UCSD-AML1 (cell line): ENCODE results near the gene CLCN1.

ENCODE experiments used
- DNase-seq: peaks from one replicate; lab custom pipeline; 2025; ENCODE audit not compliant: unreplicated experiment; lab: John Stamatoyannopoulos, UW

The CLCN1 gene

DNA sequence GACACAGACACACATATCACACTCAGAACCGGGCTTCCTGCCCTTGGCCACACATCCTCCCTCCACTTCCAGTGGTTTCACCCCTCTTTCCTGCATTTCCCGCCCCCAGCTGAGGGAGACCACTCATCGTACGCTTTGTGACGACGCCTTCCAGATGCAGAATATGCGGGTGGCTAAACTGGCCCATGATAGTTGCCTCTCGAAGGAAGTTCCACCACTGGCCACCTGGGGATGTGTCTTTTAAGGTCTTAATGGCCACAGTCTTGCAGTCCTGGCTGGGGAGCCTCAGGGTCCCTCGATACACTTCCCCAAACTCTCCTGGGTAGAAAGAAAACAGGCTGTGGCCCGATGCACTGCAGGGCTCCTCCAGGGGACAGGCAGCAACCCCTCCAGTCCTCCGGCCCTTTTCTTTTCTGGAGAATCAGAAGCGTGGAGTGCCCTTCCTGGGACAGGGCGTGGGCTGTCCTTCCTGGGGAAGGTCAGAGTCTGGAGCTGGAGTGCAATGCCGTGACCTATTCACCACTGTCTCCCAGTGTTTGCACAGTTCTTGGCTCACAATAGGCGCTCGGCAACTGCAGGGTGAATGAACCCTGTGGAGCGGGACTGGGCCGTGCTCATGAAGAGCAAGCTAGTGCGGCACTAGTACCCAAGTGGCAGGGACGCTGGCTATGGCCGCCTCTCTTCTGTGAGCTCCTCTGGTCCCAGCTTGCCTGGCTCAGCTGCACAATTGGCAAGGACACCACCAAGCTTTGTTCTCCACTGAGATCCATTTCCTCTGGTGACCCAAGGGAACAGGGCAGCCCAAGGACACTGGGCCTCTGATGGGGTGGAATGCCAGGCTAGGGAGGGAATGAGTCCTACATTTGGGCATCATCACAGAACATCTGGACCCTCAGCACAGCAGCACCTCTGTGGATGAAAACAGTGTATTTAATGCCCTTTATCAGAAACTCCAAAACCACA is 79.6 kb downstream of the CLCN1 start:
- peak; percentile 77 for DNase-seq

DNA sequence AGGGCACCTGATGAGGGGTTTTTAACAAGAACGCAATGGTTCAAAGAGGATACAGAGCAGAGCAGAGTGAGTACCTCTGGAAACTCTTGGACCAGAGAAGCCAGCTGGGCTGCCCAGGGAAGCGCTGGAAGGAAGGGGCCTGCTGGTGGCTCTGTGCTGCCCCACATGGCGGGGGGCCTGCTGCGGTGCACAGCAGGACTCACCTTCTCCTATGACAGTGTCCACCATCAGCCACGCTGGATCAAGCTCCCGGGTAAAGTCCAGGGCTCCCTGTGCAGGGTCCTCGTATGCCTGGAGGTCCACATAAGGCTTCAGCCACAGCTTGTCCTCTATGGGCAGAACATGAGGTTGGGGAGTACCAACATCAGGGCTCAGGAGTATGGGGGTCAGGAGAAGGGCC is 80.3 kb downstream of the CLCN1 start:
- no peak for DNase-seq

DNA sequence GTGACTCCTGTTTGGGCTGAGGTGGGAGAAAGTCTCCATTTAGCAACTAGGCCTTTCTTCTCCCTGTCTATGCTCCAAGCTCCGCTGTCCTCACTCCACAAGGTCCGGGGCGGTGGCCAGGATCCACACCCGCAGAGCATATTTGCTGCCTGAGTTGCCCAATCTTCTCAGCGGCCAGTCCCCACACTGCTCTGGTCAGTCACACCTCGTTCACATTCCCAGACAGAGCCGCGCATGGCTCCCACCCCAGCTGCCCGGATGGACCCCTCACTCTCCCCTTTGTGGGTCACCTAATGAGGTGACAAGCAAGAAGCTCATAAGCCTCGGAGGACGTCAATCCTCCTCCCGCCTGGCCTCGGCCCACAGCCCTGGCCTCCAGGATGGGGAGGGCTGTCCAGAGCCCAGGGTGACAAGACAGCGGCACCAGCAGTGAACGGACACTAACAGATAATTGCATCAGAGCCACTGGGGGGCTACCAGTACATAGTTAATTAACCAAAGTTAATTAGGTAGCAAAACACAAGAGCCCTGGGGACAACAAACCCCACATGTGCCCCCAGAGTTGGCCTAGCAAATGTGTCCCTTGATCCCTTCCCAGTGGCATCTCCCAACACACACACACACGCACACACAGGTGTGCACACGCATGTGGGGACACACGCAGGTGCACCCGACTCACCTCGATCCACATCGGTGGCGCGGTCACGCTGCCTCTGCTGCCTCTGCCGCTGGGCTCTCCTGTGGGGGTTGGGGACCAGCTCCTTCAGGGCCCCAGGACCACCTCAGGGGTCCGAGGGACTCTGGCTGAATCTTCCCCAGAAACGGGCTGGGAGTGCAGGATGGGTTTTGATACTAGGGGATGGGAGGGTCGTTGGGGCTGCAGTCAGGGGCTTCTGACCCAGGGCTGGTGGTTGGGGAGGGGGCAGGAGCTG is 81.0 kb downstream of the CLCN1 start:
- no peak for DNase-seq

DNA sequence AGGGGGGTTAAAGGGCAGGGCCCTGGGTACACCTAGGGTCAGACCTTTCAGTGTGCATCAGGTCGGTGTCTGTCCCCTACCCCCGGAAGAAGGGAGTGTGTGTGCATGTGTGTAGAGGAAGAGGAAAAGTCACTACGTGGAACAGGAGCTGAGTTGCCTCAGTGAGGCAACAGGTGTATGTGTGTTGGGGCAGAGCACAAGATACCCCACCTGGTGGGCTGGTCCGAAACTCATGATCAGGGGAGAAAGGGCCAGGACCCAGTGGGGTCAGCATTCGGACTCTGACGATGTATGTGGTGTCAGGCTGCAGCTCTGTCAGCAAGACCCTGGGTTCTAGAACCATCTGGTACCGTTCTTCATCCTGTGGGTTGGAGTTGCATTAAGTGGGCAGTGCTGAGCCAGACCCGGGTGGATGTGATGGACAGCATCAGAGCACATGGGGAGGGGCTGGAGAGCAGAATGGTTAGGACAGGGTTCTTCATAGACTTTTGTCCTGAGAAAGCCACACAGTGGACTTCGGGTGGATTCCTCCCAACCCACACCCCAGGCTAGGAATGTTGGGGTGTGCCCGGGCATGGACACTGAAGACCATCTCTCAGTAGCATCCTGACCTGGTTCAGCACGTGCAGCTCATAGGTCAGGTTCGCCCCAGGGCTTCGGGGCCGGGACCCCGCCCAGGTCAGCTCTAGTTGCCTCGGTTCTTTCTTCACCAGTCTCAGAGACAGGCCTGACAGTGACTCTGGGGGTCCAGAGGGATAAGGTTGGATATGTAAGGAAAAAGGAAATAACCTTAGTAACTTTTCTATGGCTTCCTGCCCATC is 82.0 kb downstream of the CLCN1 start:
- no peak for DNase-seq

DNA sequence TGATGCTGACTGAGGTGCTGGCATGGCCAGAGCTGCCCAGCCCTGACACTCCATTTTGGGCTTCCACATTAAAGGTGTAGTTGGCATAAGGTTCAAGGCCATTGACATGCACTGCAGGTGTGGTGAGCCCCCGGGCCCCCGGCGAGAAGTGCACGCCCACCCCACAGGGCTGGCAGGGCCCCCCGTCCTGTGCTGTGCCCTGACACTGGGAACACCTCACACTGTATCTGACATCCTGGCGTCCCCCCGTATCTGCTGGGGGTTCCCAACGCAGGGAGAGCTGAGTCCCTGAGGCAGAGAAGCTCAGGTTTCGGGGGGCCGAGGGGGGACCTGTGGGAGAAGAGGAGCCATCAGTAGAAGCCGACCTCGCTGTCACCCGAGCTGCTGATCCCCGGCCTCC is 82.7 kb downstream of the CLCN1 start:
- DNase-seq: no peak

DNA sequence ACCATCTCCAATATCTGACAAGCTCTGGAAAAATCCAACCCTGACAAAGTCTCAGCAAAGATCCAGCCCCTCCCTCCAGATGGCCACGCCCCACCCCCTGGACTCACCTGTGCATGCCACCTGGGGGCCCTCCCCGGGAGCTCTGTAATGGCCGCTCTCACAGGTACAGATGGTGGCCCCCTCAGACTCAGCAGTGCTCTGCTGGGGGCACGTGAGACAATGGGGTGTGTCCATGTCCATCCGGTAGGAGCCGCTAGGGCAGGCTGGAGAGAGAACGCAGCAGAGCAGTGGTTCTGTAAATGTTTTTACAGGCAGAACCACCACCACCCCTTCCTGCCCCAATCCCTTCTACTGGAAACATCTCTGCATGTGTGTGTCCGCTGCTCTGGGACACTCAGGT is 83.2 kb downstream of the CLCN1 start:
- DNase-seq: no peak

DNA sequence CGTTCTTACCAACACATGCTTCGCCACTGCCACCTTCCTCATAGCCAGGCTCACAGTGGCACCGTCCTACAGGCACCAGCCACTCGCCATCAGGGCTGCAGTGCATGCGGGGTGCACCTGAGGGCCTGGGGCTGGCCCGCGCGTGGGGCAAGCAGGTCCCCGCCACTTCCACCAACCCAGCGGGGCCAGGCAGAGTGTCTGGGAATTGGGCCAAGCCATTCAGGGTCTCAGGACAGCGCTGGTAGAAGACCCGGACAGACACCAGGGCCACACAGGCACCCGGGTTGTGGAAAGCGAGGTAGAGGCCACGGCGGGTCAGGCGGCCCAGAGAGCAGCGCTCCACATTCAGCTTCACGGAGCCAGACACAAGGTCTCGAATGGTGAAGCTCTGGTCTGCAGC is 83.7 kb downstream of the CLCN1 start:
- no peak for DNase-seq

DNA sequence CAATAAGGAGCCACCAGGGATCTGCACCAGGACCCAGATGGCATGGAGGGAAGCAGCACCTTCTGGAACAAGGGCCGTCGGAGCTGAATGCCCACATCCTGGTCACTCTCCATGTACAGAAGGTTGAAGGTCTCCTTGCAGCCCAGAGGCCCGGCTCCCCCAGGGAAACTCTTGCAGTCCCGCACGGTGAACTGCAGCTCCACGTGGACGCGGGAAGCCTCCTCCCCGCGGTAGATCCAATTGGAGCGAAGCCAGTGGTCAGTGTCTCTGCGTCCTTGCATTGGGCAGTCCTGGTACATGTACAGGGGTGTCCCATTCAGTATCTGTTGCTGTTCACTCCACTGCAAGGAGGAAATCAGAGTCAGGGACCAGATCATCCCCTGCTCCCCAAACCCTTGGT is 85.4 kb downstream of the CLCN1 start:
- DNase-seq: no peak
